BLaER1 (cell line): ENCODE measurements around the gene QSER1.

Source experiments
- H3K27ac ChIP-seq: shearing (Covaris generic); formaldehyde crosslinking; 2 replicates; pipeline ENCODE4 v1.8.1; 2022
- H3K27me3 ChIP-seq: shearing (Covaris generic); formaldehyde crosslinking; 2 replicates; pipeline ENCODE4 v1.8.1; 2022
- H3K36me3 ChIP-seq: shearing (Covaris generic); formaldehyde crosslinking; 2 replicates; pipeline ENCODE4 v1.8.1; 2022
- H3K4me1 ChIP-seq: shearing (Covaris generic); formaldehyde crosslinking; 2 replicates; pipeline ENCODE4 v1.8.1; 2022
- H3K4me2 ChIP-seq: shearing (Covaris generic); formaldehyde crosslinking; 2 replicates; pipeline ENCODE4 v1.8.1; 2022
- H3K4me3 ChIP-seq: shearing (Covaris generic); formaldehyde crosslinking; 2 replicates; pipeline ENCODE4 v1.8.1; 2022
- H3K9ac ChIP-seq: shearing (Covaris generic); formaldehyde crosslinking; 2 replicates; pipeline ENCODE4 v1.8.1; 2022
- H3K9me3 ChIP-seq: shearing (Covaris generic); formaldehyde crosslinking; 2 replicates; pipeline ENCODE4 v1.8.1; 2022
- H4K20me1 ChIP-seq: shearing (Covaris generic); formaldehyde crosslinking; 2 replicates; pipeline ENCODE4 v1.8.1; 2022
- Cebpa-rat ChIP-seq: shearing (Covaris generic); IDR thresholded peaks from 2 replicates; pipeline ENCODE4 v1.8.1; 2022

The QSER1 gene

DNA sequence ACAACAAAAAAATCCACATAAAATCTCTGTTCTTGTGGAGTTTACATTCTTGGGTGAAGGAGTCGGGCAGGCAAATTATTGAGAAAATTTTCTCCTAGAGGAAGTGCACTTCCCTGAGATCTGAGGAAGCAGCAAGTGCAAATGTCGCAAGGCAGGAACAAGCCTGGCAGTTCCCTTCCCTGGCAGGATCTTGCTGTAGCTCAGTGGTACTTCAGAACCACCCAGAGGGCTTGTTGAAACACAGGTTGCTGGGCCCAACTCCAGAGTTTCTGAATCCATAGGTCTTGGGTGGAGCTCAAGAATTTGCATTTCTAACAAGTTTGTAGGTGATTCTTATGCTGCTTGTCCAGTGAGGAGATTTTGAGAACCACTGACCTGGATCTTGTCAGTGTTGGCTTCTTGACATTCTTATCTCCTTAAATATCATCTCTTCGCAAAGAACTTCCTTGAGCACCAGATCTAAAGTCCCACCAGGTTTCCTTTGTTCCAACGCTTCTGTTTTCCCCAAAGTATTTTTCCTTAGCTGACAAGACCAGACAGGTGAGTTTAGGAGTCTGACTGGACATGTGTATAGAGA, 9.6 kb downstream of the QSER1 start:
- peaks cover 95% of the 10 kb centered on the region for H4K20me1 ChIP-seq

DNA sequence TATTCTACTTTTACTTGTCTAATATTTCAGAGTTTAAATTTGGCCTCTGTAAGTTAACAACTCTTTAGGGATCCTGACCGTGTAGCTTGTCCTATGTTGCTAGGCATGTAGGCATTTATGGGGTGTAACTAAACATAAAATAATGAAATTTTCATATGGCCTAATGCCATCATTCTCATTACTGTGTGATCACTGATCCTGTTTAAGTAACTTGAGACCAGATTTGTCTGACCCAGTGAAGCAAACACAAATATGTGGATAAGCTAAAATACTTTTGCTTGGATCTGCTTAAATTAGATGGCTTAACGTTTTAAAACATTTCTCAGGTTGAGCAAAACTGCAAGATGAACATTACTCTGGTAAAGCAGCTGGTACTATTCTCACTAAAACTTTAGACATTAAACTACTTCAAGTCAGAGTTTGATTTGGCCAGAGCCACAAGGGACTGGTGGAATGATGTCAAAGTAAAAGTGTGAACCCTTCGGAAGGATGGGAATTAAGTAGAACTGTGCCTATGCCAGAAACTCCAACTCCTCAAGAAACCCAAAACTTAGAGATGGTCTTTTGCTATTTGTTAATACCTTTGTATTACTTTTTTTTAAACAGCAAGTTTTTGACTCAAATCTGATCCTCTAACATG, 12.5 kb downstream of the QSER1 start:
- Histone ChIP-seq H3K36me3 (peaks cover 77% of the 10 kb centered on the region), H3K9ac (no peak overlapping the region), H3K4me1 (no peaks in the 10 kb centered on the region), H3K4me2 (no peak overlapping the region), H3K4me3 (no peak overlapping the region), H4K20me1 (peaks cover 94% of the 10 kb centered on the region), H3K27ac (no peak overlapping the region), H3K9me3 (peaks cover 17% of the 10 kb centered on the region), H3K27me3 (no peaks in the 10 kb centered on the region)
- no peak for TF ChIP-seq Cebpa-rat

More for the DNA sequence above, 9.6 kb downstream of the QSER1 start:
- H3K4me1 ChIP-seq: no peaks in the 10 kb centered on the region
- no peaks in the 10 kb centered on the region for H3K27me3 ChIP-seq
- H3K9ac ChIP-seq: no peak overlapping the region
- H3K4me3 ChIP-seq: no peak overlapping the region
- peaks cover 84% of the 10 kb centered on the region for H3K36me3 ChIP-seq
- H3K27ac ChIP-seq: no peak overlapping the region
- no peak overlapping the region for H3K4me2 ChIP-seq
- peaks cover 5% of the 10 kb centered on the region; the same call in 1 of the 2 replicates for H3K9me3 ChIP-seq
- no peak for TF ChIP-seq Cebpa-rat

DNA sequence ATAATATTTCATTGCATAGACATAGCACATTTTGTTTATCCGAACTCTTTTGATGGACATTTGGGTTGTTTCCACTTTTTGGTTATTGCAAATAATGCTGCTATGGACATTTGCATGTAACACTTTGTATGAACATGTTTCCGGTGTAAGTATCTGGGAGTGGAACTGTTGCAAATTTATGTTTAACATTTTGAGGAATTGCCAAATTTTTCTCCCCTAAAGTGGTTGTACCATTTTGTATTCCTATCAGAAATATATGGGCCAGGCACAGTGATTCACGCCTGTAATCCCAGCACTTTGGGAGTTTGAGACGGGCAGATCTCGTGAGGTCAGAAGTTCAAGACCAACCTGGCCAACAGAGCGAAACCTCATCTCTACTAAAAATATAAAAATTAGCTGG, 16.0 kb downstream of the QSER1 start:
- Histone ChIP-seq H3K27me3 (no peaks in the 10 kb centered on the region), H3K4me1 (no peaks in the 10 kb centered on the region), H3K36me3 (peaks cover 75% of the 10 kb centered on the region), H3K4me3 (no peak overlapping the region), H3K4me2 (no peak overlapping the region), H3K27ac (no peak overlapping the region), H4K20me1 (peaks cover 94% of the 10 kb centered on the region), H3K9ac (no peak overlapping the region), H3K9me3 (peaks cover 17% of the 10 kb centered on the region)
- no peak for TF ChIP-seq Cebpa-rat

DNA sequence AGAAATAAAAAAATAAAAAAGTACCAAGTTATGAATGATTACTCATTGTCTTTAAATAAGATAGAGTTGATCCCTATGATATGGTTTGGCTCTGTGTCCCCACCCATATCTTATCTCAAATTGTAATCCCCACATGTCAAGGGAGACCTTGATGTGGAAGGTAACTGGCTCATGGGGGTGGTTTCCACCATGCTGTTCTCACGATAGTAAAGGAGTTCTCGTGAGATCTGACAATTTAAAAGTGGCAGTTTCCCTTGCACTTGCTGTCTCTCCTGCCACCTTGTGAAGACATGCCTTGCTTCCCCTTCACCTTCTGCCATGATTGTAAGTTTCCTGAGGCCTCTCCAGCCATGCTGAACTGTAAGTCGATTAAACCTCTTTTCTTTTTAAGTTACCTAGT, 18.8 kb downstream of the QSER1 start:
- H3K4me1 ChIP-seq: no peaks in the 10 kb centered on the region
- no peak overlapping the region for H3K27ac ChIP-seq
- peaks cover 20% of the 10 kb centered on the region for H3K9me3 ChIP-seq
- peaks cover 61% of the 10 kb centered on the region for H3K36me3 ChIP-seq
- TF ChIP-seq Cebpa-rat: no peak
- no peaks in the 10 kb centered on the region for H3K27me3 ChIP-seq
- no peak overlapping the region for H3K9ac ChIP-seq
- no peak overlapping the region for H3K4me3 ChIP-seq
- peaks cover 94% of the 10 kb centered on the region for H4K20me1 ChIP-seq
- H3K4me2 ChIP-seq: no peak overlapping the region

DNA sequence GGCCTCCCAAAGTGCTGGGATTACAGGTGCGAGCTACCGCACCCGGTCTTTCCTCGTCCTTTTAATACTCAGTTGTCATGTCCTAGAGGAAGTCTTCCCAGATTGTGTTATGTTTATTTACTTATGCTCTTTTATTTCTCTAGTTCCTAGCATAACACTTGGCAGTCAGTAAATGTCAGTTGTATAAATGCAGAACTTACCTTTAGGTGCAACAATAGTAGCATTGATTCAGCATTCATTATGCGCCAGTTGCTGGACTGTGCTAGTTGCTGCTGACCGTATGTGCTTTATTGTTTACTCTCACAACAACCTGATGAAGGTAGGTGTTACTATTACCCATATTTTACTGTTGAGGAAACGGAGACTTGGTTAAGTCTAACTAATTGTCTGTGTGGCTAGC, 20.8 kb downstream of the QSER1 start:
- Histone ChIP-seq H3K9me3 (peaks cover 13% of the 10 kb centered on the region; the same call in 1 of the 2 replicates), H3K9ac (no peak overlapping the region), H3K4me2 (no peak overlapping the region), H3K4me1 (no peaks in the 10 kb centered on the region), H3K27ac (no peak overlapping the region), H3K27me3 (no peaks in the 10 kb centered on the region), H3K36me3 (peaks cover 68% of the 10 kb centered on the region), H3K4me3 (no peak overlapping the region), H4K20me1 (peaks cover 98% of the 10 kb centered on the region)
- no peak for TF ChIP-seq Cebpa-rat

DNA sequence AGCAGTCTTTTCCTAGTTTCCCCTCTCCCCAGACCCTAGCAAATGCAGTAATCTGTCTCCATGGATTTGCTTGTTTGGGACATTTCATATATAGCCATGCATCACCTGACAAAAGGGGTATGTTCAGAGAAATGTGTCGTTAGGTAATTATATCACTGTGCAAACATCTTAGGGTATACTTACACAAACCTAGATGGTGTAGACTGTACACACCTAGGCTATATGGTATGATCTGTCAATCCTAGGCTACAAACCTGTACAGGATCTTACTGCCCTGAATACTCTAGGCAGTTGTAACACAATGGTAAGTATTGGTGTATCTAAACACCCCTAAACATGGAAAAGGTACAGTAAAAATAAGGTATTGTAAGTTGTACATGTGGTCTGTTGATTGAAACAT, 23.8 kb downstream of the QSER1 start:
- H3K4me1 ChIP-seq: no peaks in the 10 kb centered on the region
- no peak overlapping the region for H3K4me3 ChIP-seq
- peaks cover 85% of the 10 kb centered on the region for H4K20me1 ChIP-seq
- peaks cover 56% of the 10 kb centered on the region for H3K36me3 ChIP-seq
- no peak overlapping the region for H3K27ac ChIP-seq
- H3K9ac ChIP-seq: no peak overlapping the region
- no peak overlapping the region for H3K4me2 ChIP-seq
- no peak for TF ChIP-seq Cebpa-rat
- H3K27me3 ChIP-seq: no peaks in the 10 kb centered on the region
- H3K9me3 ChIP-seq: peaks cover 19% of the 10 kb centered on the region; the same call in 1 of the 2 replicates

DNA sequence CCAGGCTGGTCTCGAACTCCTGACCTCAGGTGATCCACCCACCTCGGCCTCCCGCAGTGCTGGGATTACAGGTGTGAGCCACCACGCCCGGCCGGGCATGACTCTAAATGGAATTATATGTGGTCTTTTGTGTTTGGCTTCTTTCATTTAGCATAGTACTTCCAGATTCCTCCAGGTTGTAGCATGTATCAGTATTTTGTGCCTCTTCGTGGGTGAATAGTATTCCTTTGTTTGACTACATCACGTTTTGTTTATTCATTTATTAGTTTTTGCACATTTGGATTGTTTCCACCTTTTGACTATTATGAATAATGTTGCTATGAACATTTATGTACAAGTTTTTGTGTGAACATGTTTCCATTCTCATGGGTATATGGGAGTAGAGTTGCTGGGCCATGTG, 24.4 kb downstream of the QSER1 start:
- Histone ChIP-seq H4K20me1 (peaks cover 78% of the 10 kb centered on the region), H3K4me3 (no peak overlapping the region), H3K9me3 (peaks cover 19% of the 10 kb centered on the region; the same call in 1 of the 2 replicates), H3K4me2 (no peak overlapping the region), H3K27ac (no peak overlapping the region), H3K9ac (no peak overlapping the region), H3K4me1 (no peaks in the 10 kb centered on the region), H3K36me3 (peaks cover 52% of the 10 kb centered on the region), H3K27me3 (no peaks in the 10 kb centered on the region)
- TF ChIP-seq Cebpa-rat: no peak

DNA sequence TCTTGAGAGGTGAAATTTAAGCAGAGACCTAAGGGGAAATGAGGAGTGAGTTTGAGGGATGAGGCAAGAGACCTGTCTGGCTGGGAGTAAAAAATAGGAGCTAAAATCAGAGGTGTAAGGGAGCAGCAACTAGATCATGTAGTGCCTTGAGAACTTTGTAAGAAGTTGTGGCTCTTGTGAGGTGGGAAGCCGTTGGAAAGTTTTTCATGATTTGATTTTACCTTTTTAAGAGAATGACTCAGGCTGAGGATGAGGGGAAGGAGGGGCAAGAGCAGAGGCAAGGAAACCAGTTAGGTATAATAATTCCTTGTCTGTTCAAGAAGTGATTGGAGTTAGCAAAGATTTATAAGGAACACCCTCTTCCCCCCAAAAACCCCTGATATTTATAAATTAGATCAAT, 25.8 kb downstream of the QSER1 start:
- Histone ChIP-seq H3K4me1 (no peaks in the 10 kb centered on the region), H3K36me3 (peaks cover 50% of the 10 kb centered on the region), H3K27me3 (no peaks in the 10 kb centered on the region), H3K27ac (no peak overlapping the region), H3K4me2 (no peak overlapping the region), H3K9ac (no peak overlapping the region), H3K9me3 (peaks cover 19% of the 10 kb centered on the region; the same call in 1 of the 2 replicates), H4K20me1 (peaks cover 76% of the 10 kb centered on the region), H3K4me3 (no peak overlapping the region)
- no peak for TF ChIP-seq Cebpa-rat

DNA sequence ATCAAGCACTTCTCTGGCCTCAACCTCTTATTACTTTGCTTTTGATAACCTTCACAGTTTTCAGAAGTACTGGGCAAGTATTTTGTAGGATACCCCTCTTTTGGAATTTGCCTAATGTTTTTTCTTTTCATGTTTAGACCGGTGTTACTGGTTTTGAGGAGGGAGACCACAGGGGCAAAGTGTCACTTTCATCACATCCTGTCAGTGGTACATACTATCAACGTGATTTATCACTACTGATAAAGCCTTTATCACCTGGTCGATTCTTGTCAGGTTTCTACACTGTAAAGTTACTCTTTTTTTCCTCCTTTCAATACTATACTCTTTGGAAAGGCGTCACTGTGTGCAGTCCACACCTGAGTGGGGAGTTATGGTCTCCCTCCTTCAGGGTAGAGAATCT, 26.7 kb downstream of the QSER1 start:
- Histone ChIP-seq H4K20me1 (peaks cover 73% of the 10 kb centered on the region), H3K9me3 (peaks cover 19% of the 10 kb centered on the region; the same call in 1 of the 2 replicates), H3K4me1 (no peaks in the 10 kb centered on the region), H3K36me3 (peaks cover 48% of the 10 kb centered on the region), H3K27ac (no peak overlapping the region), H3K4me3 (no peak overlapping the region), H3K9ac (no peak overlapping the region), H3K27me3 (no peaks in the 10 kb centered on the region), H3K4me2 (no peak overlapping the region)
- no peak for TF ChIP-seq Cebpa-rat

DNA sequence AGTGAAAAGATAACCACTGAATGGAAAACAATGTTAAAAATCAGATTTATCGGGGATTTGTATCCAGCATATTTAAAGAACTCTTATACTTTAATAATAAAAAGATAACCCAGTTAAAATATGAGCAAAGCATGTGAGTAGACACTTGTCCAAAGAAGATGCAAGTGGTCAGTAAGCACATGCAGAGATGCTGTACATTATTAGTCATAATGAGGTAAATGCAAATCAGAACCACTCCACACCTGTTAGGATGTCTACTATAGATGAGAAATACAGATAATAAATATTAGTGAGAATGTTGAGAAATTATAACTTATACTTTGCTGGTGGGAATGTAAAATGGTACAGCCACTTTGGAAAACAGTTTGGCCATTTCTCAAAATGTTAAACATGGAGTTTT, 28.0 kb downstream of the QSER1 start:
- TF ChIP-seq Cebpa-rat: no peak

More for the DNA sequence above, 28.0 kb downstream of the QSER1 start:
- no peaks in the 10 kb centered on the region for H3K4me1 ChIP-seq
- peaks cover 73% of the 10 kb centered on the region for H4K20me1 ChIP-seq
- no peak overlapping the region for H3K4me2 ChIP-seq
- peaks cover 19% of the 10 kb centered on the region; the same call in 1 of the 2 replicates for H3K9me3 ChIP-seq
- H3K36me3 ChIP-seq: peaks cover 42% of the 10 kb centered on the region
- H3K27me3 ChIP-seq: no peaks in the 10 kb centered on the region
- no peak overlapping the region for H3K4me3 ChIP-seq
- no peak overlapping the region for H3K27ac ChIP-seq
- H3K9ac ChIP-seq: no peak overlapping the region
